ENCODE data around the gene TMEM9. TPM values are rescaled to one million over a fixed set of nuclear protein-coding genes. Genes with fewer than 3 reads are reported as not detected.
A peak's percentile ranks its signal among the peaks of the same experiment; 100 is the strongest.

The TMEM9 gene
- total RNA-seq, 4 donors from 2014 or later, result 88.9 to 190 (median 133) TPM

DNA sequence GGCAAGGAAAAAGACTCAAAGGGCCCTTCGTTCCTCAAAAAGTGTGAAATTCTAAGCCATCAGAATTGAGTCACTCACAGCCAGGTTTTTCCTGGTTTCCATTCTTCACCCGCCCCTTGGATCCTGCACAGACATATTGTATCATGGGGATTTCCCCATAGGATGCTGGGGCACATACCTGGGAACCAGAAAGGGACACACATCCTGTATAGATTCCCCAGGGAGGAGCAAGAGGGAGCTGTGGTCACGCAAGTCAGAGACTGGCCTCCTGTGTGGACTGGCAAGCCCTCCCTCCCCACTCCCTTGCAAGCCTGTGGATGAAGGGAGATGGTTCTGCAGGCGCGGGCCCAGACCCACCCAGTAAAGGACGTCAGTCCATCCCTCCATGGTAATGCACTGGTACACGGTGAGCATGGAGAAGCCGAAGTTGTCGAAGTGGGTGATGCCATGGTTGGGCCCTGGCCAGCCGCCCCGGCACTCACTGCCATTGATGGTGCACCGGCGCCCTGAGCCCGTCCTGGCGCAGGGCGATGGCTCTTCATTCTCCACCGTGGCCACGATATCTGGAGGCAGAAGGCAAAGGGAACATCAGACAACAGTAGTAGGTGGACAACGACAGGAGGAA, 65.3 kb downstream of the TMEM9 start:
- intact Hi-C loops (cut with DNase I), result no loop called here
- no peaks in the 10 kb centered on the region for H3K27me3 ChIP-seq
- H3K36me3 ChIP-seq, result no peaks in the 10 kb centered on the region
- no peak overlapping the region for H3K27ac ChIP-seq
- H3K4me3 ChIP-seq (replicated peaks in 1 of 3), result no peak overlapping the region
- 88% methylated on average over 17 to 19 of the region's 19 CpGs for WGBS, 2 donors
- H3K9me3 ChIP-seq, result no peaks in the 10 kb centered on the region
- DNase-seq, result no peak
- no peaks in the 10 kb centered on the region for H3K4me1 ChIP-seq
- no peak for TF ChIP-seq POLR2A (IDR thresholded peaks at IDR 0.05)
- TF ChIP-seq, protein P1, sequence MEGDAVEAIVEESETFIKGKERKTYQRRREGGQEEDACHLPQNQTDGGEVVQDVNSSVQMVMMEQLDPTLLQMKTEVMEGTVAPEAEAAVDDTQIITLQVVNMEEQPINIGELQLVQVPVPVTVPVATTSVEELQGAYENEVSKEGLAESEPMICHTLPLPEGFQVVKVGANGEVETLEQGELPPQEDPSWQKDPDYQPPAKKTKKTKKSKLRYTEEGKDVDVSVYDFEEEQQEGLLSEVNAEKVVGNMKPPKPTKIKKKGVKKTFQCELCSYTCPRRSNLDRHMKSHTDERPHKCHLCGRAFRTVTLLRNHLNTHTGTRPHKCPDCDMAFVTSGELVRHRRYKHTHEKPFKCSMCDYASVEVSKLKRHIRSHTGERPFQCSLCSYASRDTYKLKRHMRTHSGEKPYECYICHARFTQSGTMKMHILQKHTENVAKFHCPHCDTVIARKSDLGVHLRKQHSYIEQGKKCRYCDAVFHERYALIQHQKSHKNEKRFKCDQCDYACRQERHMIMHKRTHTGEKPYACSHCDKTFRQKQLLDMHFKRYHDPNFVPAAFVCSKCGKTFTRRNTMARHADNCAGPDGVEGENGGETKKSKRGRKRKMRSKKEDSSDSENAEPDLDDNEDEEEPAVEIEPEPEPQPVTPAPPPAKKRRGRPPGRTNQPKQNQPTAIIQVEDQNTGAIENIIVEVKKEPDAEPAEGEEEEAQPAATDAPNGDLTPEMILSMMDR (IDR thresholded peaks at IDR 0.05), result no peak

- Histone ChIP-seq H3K4me3 (replicated peaks in 1 of 3) (no peak overlapping the region), H3K27ac (no peak overlapping the region), H3K9me3 (no peaks in the 10 kb centered on the region), H3K36me3 (no peaks in the 10 kb centered on the region), H3K4me1 (no peaks in the 10 kb centered on the region), H3K27me3 (no peaks in the 10 kb centered on the region)
- intact Hi-C loops (cut with DNase I), result no loop called here
- TF ChIP-seq POLR2A (IDR thresholded peaks at IDR 0.05), result no peak
- TF ChIP-seq, protein P1 (IDR thresholded peaks at IDR 0.05), result no peak
- DNase-seq, result no peak
- WGBS, 2 donors, result 83 to 87% methylated on average over 4 of the region's 4 CpGs
These were observed 65.9 kb downstream of the TMEM9 start for GRCh38 chr1:201088395-201088794.

DNA sequence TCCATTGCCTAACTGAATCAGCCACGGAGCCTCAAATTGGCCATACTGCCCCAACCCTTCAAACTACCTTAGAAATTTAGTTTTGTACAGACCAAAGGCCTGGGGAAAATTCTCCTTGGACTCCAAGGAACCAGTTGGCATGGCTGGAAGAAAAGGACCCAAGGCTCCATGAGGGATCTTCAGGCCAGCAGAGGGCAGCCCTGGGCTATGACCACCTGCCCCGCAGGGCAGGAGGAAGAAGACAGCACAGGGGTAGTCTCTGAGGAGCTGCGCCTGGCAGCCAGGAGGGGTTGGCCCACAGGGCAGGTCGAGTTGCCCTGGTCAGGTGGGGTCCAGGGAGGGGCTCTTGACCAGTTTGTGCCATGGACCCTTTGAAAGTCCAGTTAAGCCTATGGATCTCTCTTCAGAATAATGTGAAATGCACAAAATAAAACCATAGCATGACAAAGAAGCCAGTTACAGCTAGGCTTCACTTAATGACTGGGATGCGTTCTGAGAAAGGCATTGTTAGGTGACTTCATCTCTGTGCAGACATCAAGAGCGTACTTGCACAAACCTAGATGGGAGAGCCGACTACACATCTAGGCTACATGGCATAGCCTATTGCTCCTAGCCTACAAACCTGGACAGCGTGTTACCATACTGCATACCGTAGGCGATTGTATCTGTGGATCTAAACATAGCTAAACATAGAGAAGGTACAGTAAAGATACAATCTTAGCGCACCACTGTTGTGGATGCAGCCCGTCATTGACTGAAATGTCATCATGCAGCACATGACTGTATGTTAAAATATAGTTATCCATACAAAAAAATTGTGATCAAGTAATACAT, 68.2 kb downstream of the TMEM9 start:
- DNase-seq, result peak; percentile 64 to 69
- intact Hi-C loops (cut with DNase I), result no loop called here
- WGBS, 2 donors, result 66 to 88% methylated on average over 9 to 12 of the region's 12 CpGs

More for the DNA sequence above, 68.2 kb downstream of the TMEM9 start:
- no peaks in the 10 kb centered on the region for H3K27me3 ChIP-seq
- H3K4me3 ChIP-seq (replicated peaks in 1 of 3), result no peak overlapping the region
- TF ChIP-seq, protein P1 (IDR thresholded peaks at IDR 0.05), result peak in 5 of 6 experiments; percentile 14 to 63 (median 52)
- no peak for TF ChIP-seq POLR2A (IDR thresholded peaks at IDR 0.05)
- H3K27ac ChIP-seq, result no peak overlapping the region
- no peaks in the 10 kb centered on the region for H3K9me3 ChIP-seq
- H3K4me1 ChIP-seq, result no peaks in the 10 kb centered on the region
- no peaks in the 10 kb centered on the region for H3K36me3 ChIP-seq

Other genes with a start within 250 kb of the TMEM9 start
- 1 to 10 TPM in 3 of 4 donors, under 1 TPM in 1; 0.89 to 1.5 (median 1.1) TPM for gene KIF21B, start 130.8 kb downstream of the TMEM9 start, total RNA-seq
- gene CACNA1S, start 42.0 kb downstream of the TMEM9 start, total RNA-seq, result not detected
- not detected for gene ASCL5, start 27.3 kb downstream of the TMEM9 start, total RNA-seq
- 10 to 100 TPM; 16.2 to 78.6 (median 33.0) TPM for gene IGFN1, start 36.4 kb upstream of the TMEM9 start, total RNA-seq
- under 1 TPM in 3 of 4 donors, not detected in 1; 0.11 to 0.94 (median 0.54) TPM for gene PKP1, start 129.0 kb upstream of the TMEM9 start, total RNA-seq
- gene TNNT2, start 223.2 kb upstream of the TMEM9 start, total RNA-seq, result under 1 TPM in 1 of 4 donors, not detected in 3; 0.24 TPM
- 1 to 10 TPM; 2.9 to 7.4 (median 5.1) TPM for gene LAD1, start 244.8 kb upstream of the TMEM9 start, total RNA-seq